HL-60 (cell line): ENCODE results near the gene VCPKMT.

ENCODE experiments used
- POLR2AphosphoS5 ChIP-seq: IDR thresholded peaks from 2 replicates; pipeline ENCODE4 v1.6.1; 2012; ENCODE audit warnings: low read depth
- TF ChIP-seq, protein P1 (sequence below): IDR thresholded peaks from one replicate; pipeline ENCODE4 v1.5.1; 2011; ENCODE audit warnings: low read length, control low read depth, inconsistent platforms; ENCODE audit not compliant: insufficient read depth
- TF ChIP-seq, protein P2 (sequence below): IDR thresholded peaks from 2 replicates; pipeline ENCODE4 v1.6.1; 2012; ENCODE audit warnings: low read depth; ENCODE audit not compliant: insufficient replicate concordance

DNA sequence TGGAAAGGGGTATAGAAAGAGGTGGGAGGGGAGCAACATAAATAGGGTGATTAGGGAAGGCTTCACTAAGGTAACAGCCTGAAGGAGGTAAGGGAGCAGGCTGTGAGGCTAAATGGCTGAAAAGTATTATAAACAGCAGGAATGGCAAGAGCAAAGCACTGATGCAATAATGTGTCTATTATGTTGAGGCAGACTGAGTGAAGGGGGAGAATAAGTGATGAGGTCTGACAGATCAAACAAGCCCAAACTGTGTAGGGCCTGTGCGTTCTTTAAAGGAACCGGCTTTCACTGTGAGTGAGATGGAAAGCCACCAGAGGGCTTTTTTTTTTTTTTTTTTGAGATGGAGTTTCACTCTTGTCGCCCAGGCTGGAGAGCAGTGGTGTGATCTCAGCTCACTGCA lies 6.7 kb upstream of the VCPKMT start:
- TF ChIP-seq, protein P1, sequence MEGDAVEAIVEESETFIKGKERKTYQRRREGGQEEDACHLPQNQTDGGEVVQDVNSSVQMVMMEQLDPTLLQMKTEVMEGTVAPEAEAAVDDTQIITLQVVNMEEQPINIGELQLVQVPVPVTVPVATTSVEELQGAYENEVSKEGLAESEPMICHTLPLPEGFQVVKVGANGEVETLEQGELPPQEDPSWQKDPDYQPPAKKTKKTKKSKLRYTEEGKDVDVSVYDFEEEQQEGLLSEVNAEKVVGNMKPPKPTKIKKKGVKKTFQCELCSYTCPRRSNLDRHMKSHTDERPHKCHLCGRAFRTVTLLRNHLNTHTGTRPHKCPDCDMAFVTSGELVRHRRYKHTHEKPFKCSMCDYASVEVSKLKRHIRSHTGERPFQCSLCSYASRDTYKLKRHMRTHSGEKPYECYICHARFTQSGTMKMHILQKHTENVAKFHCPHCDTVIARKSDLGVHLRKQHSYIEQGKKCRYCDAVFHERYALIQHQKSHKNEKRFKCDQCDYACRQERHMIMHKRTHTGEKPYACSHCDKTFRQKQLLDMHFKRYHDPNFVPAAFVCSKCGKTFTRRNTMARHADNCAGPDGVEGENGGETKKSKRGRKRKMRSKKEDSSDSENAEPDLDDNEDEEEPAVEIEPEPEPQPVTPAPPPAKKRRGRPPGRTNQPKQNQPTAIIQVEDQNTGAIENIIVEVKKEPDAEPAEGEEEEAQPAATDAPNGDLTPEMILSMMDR = no peak
- TF ChIP-seq, protein P2, sequence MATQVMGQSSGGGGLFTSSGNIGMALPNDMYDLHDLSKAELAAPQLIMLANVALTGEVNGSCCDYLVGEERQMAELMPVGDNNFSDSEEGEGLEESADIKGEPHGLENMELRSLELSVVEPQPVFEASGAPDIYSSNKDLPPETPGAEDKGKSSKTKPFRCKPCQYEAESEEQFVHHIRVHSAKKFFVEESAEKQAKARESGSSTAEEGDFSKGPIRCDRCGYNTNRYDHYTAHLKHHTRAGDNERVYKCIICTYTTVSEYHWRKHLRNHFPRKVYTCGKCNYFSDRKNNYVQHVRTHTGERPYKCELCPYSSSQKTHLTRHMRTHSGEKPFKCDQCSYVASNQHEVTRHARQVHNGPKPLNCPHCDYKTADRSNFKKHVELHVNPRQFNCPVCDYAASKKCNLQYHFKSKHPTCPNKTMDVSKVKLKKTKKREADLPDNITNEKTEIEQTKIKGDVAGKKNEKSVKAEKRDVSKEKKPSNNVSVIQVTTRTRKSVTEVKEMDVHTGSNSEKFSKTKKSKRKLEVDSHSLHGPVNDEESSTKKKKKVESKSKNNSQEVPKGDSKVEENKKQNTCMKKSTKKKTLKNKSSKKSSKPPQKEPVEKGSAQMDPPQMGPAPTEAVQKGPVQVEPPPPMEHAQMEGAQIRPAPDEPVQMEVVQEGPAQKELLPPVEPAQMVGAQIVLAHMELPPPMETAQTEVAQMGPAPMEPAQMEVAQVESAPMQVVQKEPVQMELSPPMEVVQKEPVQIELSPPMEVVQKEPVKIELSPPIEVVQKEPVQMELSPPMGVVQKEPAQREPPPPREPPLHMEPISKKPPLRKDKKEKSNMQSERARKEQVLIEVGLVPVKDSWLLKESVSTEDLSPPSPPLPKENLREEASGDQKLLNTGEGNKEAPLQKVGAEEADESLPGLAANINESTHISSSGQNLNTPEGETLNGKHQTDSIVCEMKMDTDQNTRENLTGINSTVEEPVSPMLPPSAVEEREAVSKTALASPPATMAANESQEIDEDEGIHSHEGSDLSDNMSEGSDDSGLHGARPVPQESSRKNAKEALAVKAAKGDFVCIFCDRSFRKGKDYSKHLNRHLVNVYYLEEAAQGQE = no peak
- TF ChIP-seq POLR2AphosphoS5 = no peak
